ENCODE measurements around the gene TRAP1.
"Not testable (repeated sequence)": the region's sequence is repeated elsewhere in the genome, so short reads cannot be mapped to it uniquely, and the experiment has no call there.

Gene TRAP1

DNA sequence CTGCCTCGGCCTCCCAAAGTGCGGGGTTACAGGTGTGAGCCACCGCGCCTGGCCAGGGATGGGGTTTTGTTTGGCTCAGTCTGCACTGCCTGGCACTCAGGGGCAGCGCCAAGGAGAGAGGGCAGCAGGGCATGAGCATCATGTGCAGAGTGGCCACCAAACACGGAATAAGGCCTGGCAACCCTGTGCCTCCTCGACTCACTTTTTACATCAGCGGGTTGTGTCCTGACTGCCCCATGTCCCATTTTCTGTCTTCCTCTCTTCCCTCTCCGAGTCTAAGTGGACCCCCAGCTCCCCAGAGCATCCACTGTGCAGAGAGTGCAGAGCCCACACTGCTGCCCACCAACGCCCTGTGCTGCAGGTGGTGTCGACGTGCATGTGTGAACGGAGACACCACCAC, 18.2 kb upstream of the TRAP1 start:
- no peak for DNase-seq

DNA sequence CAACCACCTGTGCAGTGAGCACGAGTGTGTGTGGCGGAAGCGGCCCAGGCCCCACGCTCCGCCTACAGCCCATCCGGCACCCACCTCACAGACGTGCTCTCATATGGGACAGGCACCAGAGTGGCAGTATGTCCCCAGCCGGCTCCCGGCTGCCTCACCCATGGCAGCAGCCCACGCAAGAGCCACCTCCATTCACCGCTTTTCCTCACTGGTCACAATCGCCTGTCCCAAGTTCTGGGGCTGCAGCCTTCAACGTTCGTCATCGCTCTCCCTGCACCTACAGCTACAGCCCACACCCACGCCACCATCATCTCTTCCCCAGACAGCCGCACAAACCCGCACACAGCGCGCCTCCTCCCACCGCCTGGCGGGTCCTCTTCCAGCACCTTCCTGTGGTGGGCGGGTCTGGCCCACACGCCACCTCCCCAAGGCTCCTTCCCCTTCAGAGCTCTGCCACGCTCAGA, 17.5 kb upstream of the TRAP1 start:
- no peak for DNase-seq

DNA sequence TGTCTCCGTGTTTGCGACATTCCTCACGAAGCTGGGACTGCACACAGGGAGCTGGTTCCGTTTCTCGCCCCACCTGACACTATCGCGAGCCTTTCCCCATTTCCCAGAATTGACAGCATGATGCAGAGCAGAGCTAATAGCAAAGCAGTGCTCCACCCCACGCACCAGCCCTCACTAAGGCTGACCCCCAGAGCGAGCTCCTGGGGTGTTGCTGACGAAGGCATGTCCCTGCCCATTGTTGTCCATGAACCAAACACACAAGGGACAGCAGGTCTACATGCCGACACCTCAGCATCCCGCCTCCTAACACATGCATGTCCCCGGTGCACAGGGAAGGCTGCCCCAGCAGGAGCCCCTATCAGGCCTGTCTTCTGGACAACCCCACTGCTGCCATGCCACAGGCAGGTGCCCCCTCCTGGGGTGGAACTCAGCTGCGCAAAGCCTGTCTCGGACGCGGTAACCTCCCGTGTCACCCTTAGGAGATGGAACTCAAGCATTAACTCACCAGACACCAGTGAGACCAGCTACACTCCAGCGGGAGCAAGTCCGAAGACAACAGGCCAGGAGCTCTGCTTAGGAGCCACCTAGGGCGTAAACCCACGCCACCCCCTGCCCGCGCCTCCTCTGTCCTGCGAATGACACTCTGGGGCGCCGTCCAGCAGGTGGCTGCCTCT, 16.9 kb upstream of the TRAP1 start:
- DNase-seq = no peak

DNA sequence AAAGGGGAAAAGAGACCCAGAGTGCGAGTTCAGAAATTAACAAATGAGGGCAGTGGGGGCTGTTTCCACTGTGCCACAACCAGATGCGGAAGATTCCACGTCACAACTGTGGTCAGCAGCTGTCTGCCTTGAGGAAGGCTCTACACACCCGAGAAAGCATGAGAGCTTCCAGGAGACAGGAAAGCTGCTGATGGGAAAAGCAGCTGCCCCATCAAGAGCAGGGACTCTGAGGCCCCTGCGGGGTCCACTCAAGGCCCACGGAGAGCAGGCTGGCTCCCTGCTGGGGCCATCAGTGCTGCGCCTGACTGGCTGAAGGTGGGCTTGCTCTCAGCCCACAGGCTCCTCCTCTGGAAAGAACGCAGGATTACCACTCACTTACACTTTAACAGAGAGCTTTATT, 14.8 kb upstream of the TRAP1 start:
- no peak for DNase-seq

DNA sequence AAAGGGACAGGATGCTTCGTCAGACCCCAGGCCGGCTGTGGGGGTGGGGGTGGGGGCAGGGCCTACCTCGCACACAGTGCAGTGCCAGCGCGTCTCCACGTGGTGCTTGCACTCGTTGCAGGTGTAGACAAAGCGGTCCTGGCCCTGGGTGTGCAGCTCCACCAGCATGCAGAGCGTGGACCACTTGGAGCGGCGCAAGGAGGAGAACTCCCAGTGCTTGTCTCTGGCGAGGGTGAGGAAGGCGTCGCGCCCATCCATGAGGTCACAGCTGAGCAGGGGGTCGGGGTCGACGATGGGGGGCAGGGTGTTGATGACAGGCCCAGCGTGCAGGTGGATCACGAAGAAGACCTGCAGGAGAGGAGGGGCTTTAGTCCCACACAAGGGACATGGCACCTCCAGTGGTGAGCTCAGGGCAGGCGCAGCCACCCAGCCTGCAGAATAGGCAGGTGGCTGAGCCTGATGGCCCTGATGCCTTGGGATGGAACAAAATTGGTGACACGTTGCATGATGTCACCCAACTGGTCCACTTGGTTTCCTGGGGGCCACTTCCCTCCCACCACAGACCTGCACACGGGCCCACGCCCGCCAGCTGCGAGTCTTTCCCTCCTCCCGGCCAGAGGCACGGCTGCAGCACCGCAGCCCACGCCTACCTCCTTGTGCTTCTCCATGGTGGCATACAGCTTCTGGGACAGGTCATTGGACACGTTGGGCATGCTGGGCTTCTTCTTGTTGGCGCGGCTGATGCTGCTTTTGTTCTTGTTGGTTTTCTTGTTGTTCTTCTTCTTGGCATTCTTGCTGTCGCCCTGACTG, 14.0 kb upstream of the TRAP1 start:
- no peak for DNase-seq

DNA sequence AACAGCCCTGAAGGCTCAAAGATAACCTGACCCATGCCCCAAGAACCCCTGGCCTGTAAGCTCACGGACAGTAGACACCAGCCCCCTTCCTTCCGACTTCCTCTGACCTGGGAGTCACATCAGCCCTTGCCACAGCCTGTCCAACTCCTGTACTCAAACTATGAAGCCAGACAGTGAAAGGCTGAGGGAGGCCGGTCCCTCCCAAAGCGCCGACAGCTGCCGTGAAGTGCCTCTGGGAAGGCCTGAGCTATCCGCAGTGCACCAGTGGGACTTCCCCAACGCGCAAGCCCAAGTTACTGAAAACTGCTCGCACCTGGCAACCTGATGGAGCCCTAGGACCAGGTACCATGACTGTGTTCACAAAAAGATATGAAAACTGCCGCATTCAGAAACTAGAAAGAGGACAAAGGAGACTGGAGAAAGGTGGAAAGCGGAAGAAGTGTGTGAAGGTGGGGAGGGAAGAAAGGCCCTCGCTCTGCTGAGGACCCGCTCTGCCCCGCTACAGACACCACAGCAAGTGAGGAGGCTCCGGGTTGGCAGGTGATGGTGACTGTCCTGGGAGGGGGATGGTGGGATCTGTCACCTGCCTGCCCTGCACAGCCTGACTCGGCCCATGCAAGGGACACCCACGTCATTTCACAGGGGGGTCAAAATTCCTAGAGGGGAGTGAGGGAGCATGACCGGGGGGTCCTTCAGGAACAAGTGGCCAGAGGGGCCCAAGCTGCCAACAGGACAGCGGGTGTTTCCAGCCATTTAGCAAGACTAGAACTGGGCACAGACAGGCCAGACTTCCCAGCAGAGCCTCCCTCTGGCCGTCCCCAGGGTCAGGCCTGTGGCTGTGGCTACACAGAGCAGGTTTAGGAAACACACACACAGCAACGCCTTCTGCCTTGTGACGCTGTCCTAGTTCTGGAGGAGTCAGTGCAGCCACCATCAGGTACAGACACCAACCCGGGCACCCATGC, 13.1 kb upstream of the TRAP1 start:
- DNase-seq = no peak

DNA sequence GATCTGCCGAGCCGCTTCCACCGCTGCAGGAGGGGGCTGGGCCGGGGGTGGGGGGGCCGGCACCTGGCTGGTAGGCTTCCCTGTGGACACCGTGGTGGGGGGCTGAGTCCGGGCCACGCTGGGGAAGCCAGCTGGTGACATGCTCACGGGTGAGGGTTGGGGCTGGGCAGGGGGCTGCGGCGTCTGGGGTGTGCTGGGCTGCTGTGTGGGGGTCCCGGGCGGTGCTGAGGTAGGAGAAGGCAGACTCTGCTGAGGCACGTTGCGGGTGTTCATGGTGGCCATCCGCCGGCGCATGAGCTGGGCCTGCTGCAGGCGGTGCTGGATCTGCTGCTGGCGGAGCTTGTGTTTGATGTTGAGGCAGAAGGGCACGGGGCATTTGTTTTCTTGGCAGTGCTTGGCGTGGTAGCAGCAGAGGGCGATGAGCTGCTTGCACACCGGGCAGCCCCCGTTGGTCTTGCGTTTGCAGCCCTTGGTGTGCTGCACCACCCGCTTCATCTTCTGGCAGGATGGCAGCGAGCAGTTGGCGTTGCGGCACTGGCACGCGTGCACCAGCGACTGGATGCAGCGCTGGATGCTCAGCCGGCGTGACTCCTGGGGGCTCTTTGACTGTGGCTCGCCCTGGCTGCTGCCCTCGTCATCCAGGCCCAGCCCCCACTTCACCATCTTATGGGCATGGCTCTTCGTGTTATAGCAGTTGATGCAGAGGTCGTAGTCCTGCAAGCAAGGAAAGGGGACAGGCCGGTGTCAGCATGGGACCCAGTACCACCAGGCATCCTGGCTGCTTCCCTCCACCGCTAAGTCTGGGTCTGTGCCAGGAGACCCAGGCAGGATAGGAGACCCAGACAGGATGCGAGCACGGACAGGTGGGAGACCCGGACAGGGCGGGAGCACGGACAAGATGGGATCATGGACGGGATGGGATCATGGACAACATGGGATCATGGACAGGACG, 12.1 kb upstream of the TRAP1 start:
- no peak for DNase-seq

DNA sequence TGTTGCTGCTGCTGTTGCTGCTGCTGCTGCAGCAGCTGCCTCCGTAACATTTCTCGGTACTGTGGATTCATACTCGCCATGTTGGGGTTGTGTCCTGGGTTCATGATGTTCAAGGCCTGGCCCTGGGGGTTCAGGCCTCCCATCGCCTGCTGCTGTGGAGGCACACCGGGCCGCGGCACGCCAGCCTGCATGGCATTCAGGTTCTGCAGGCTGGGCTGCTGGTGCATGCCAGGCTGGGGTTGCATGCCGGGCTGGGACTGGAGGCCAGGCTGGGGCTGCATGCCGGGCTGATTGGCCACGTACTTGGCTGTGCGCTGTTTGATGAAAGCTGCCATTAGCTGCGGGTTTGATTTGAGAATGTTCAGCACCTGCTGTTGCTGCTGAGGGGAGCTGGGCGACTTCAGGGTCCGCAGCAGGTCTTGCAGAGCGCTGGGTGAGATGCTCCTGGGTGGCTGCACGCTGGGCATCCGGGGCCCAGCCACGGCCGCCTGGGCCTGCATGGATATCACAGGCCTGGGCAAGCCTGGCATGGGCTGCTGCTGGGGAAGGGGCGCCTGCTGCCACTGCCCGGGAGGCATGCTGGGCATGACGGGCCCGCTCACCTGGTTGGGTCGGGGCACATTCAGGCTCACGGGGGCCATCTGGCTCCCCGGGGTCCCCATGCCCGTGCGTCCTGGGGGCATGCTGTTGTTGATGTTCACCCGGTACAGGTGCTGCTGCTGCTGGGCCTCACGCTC, 11.3 kb upstream of the TRAP1 start:
- DNase-seq = no peak

DNA sequence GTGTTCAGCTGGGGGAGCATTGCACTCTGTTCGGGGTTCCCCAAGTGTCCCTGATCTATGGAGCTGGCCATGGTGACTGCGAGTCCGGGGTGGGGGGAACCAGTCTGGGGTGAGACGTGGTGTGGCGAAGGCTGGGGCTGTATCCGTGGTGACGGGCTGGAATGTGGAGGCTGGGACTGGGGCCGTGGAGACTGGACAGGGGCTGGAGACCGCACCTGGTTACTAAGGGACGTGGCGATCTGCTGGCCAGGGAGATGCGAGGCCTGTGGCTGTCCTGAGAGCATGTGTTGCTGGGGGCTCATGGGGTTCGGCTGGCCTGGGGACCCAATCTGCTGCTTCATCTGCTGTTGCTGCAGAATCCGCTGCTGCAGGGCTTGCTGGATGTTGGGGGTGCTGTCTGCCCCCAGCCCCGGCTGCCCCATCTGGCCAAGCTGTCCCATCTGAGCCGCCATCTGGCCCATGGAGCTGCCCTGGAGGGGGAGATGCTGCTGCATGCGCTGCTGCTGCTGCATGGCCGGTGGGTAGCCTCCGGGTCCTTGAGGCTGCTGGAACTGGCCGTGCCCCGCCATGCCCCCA, 10.6 kb upstream of the TRAP1 start:
- no peak for DNase-seq

DNA sequence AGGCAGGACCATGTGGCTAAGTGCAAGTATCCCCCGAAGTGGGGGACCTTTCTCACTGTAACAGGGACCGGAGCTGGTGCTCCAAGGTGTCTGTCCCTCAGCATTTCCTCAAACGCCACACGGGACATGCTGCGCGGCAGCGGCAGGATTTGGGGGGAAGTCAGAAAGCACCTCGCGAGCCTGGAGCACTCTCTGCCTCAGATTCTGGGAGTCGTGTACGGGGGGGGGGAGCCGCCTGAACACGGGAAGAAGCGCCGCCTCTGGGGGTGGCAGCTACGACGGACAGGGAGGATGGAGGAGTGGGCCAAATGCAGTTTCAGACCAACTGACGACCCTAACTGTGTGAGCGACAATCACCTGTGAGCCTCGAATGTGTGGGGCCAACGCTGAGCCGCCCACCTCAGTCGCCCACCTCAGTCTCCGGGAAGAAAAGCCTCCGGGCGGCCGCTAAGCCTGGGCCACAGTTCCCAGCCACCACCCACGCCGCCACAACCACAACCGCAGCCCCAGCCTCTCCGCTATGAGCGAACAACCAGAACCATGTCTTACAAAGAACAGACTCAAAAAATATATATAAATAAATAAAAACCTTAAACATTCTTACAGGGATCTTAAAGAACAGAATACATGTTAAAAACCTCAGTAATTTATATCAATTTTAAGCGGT, 8.8 kb upstream of the TRAP1 start:
- no peak for DNase-seq

DNA sequence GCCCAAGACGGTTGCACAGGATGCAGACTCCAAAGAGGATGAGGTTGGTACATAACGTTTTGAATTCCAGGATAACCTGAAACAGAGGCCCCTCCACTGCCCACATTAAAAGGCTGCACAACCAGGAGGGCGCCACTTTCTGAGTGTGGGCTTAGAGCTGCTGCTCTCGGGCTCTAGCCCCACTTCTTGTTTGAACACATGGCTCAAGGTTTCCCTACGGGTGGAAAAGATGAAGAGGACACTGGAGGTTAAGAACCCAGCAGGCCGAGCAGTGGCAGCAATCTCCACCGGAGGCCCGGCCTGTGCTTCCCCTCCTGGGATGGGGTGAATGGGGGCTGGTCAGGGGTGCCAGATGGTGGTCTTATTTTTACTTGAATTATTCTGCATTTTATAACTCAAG, 8.0 kb upstream of the TRAP1 start:
- no peak for DNase-seq

DNA sequence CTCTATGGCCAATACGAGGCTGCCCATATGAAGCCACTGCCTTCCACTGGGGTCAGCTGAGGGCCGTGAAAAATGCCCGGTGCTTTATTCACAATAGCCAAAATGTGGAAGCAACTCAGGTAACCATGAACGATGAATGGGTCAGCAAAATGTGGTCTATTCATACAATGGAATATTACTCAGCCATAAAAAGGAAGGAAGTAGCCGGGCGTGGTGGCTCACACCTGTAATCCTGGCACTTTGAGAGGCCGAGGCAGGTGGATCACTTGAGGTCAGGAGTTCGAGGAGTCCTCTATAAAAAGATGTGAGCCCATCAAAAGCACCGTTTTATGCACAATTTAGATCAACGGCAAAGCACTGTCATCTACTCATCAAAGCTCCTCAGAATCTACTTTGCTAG, 5.2 kb upstream of the TRAP1 start:
- DNase-seq = no peak

DNA sequence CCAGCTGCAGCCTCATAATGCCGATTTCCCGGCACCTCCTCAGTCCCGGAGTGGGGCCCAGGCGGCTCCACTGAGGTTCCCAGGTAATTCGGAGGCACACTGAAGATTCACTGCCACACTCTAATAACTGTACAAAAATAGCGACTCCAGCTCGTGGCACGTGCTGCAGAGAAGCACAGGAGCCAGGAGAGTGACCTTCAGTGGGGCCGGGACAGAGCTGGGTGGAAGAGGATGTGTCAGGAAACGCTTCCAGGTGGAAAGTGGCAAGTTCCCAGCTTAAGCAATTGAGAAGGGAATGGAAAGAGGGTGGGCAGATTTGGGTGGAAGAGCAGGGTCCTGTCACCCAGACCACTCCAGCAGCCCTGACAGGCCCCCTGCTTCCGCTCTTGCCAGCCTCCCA, 3.1 kb upstream of the TRAP1 start:
- DNase-seq = no peak

DNA sequence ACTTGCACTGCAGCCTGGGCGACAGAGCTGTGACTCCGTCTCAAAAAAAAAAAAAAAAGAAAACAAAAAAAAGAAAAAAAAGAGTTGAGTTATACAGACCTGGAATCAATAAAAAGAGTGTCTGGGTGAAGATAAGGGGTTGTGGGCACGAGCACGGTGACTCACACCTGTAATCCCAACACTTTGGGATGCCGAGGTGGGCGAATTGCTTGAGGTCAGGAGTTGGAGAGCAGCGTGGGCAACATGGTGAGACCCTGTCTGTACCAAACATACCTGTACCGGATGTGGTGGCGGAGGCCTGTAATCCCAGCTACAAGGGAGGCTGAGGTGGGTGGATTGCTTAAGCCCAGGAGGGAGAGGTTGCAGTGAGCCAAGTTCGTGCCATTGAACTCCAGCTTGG, 1.3 kb upstream of the TRAP1 start:
- DNase-seq = no peak

DNA sequence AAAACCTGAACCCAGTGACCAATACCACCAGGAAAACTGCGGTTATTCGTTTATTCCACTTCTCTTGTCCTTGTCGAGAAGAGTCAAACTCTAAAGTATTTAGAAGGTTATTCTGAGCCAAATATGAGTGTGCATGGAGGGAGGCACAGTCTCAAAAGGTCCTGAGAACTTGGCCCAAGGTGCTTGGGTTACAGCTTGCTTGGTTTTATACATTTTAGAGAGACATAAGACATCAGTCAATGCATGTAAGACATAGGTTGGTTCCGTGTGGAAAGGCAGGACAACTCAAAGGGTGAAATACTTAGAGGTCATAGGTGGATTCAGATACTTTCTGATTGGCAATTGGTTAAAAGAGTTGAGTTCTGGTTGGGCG, 681 bp upstream of the TRAP1 start:
- DNase-seq = no peak

DNA sequence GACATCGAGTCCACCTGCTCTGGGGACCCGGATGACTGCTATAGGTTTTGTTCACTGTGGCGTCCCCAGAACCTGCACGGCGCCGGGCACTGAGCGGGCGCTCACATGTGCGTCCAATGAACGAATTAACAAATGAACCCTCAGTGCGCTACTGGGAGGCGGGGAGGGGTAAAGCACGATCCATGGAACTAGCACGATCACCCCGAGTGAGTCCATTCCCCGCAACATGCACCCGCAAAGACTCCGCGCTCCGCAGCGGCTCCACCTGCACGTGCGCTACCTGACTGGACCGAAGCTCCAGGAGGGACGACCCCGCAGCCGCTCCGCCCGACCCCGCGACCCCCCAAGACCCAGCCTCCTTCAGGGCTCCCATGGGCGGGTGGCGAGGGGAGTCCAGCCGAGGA, 491 bp downstream of the TRAP1 start:
- peak; percentile 38 for DNase-seq

DNA sequence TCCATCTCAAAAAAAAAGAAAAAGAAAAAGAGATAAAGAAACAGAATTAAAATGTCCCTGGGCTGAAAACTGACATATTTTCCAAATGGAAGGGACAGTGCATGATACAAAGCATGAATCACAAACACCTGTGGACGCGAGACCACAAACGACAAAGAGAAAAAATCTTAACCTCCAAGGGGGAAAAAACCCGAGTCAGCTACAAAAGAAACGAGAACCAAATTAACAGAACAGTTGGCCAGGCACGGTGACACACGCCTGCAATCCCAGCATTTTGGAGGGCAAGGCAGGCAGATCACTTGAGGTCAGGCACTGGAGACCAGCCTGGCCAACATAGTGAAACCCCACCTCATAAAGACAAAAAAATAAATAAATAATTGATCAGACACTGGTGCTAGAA, 1.9 kb downstream of the TRAP1 start:
- DNase-seq = no peak

DNA sequence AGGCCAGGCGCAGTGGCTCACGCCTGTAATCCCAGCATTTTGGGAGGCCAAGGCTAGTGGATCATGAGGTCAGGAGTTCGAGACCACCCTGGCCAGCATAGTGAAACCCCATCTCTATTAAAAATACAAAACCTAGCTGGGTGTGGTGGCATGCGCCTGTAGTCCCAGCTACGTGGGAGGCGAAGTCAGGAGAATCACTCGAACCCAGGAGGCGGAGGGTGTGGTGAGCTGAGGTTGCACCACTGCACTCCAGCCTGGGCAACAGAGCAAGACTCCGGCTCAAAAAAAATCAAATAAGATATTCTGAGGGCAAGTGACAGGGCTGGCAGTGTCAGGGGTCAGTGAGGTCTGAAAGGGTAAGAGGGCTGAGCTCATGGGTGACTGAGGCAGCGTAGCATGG, 2.9 kb downstream of the TRAP1 start:
- DNase-seq = not testable (repeated sequence)

DNA sequence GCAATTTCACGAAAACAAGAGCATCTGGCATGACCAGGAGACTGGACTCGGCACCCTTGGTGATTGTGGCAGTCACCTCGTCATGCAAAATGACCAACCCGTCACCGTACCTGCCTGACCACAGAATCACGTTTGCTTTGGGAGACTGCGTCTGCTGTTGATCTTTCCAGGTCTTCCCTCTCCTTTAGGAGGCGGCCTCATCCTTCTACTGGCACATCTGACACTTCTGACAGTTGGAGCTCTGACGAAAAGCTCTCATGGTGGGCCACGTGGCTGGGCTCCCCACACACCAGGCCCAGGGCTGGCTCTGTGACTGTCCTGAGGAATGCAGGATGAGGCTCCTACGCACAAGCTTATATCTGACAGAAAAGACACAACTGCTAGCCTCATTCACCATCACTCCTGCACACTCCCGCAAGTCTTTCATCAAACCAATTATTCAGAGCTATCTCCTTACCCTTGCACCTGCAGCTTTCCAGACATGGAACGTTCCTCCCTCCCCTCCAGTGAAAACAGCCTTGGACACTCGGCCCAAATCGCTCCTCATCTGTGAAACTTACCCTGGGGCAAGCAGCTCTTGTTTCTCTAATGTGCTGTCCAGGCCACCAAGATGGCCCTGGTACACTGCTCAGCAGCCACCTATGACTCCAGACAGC, 3.6 kb downstream of the TRAP1 start:
- no peak for DNase-seq

DNA sequence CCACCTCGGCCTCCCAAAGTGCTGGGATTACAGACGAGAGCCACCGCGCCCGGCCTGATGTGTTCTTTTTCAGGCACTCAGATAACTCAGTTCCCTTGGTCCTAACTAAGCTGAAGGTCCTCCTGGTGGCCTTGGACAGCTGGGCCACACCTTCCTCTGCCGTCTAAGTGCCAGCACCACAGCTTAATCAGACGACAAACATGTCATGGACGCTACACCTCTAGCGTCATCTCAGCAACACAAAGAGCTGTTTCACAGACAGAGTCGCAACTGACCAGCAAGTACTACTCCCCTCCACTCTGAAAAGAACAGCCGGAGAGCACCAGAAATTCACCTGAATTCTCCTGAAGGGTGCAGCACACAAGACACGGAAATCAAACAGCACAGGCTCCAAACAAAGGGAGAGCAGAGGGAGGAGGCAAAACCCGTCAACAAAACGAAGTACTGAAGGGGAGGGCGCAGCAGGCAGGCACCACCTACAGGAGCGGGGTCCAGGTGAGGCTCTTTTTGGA, 4.4 kb downstream of the TRAP1 start:
- no peak for DNase-seq
